Subcutaneous adipose tissue (tissue), 4 donors: ENCODE data around the gene WDR5. TPM values are rescaled to one million over a fixed set of nuclear protein-coding genes. Genes with fewer than 3 reads are reported as not detected.

Experiments
- CTCF ChIP-seq: fragments of 450-650 bp; IDR thresholded peaks from one replicate; pipeline ENCODE4 v1.5.1; 2016; ENCODE audit warnings: low read depth, mild to moderate bottlenecking, control low read depth, antibody characterized with exemption, moderate library complexity
- total RNA-seq, 4 donors: library from RNA; depleted of rRNA; stranded (reverse); fragments of >200 nt; gene quantifications; one replicate each; pipeline ENCODE4 v1.1.0, GENCODE V29; 2016

Gene WDR5
- total RNA-seq, 4 donors from 2014 or later = 13.7 to 17.3 (median 14.6) TPM

GRCh38 chr9:134176599-134176968 is 40.7 kb downstream of the WDR5 start:
- TF ChIP-seq CTCF = no peak

- TF ChIP-seq CTCF = no peak
Observed at GRCh38 chr9:134177186-134177585, 41.3 kb downstream of the WDR5 start.

- no peak for TF ChIP-seq CTCF
Observed at GRCh38 chr9:134177624-134178393, 41.9 kb downstream of the WDR5 start.

- TF ChIP-seq CTCF = no peak
Observed at GRCh38 chr9:134178394-134178767, 42.5 kb downstream of the WDR5 start.

GRCh38 chr9:134178768-134179551 is 43.1 kb downstream of the WDR5 start:
- TF ChIP-seq CTCF = no peak

- TF ChIP-seq CTCF = no peak
Observed at GRCh38 chr9:134179595-134179917, 43.7 kb downstream of the WDR5 start.

- TF ChIP-seq CTCF = no peak
Observed at GRCh38 chr9:134179918-134180785, 44.3 kb downstream of the WDR5 start.
